NCI-H2171 treated with DMSO at 0.1 percent for 48 hours (cell line): Measurements from ENCODE around the gene DUSP16.
"Not testable (repeated sequence)": the region's sequence is repeated elsewhere in the genome, so short reads cannot be mapped to it uniquely, and the experiment has no call there.

ENCODE experiments used
- DNase-seq: peaks from one replicate; lab custom pipeline; 2025; lab: John Stamatoyannopoulos, UW

Gene DUSP16

DNA sequence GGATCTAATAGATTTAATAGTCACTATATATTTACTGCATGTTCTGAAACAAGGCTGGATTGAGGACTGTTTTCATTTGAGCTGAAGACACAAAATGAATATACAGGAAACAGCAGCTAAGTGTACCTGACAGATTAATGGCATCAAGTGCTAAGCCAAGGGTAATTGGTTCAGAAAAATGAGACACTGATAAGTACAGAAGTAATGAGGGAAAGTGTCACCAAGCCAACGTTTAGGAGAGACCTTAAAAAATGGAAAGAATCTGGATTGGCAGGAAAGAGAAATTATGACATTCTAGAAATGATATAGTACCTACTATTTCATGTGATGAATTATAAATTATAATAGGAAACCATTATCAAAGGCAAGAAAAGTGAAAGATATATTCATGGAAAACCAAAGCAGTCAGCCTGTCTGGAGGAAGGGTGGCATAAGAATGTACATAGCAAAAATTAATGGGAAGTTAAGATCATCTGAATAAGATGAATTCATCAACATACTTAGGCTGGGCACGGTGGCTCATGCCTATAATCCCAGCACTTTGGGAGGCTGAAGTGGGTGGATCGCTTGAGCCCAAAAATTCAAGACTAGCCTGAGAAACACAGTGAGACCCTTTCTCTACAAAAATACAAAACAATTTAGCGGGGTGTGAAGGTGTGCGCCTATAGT, 21.0 kb upstream of the DUSP16 start:
- no peak for DNase-seq

DNA sequence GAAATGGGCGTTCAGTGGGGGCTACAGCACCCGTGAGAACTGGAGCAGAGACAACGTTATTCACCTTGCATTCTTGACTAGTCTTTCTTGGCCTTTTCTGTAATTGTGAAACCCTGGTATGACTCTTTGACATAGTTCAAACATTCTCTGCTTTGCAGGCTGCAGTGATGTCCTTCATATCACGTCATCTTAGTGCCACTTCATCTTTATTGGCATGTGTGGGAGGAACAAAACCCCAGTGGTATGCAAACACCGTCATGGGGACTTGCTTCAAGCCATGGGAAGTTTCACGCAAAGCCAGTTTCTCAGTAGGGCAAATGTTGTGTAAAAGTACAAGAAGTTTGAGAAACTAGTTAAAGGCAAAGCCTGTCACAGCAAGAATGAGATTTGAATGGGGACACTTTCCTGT, 20.2 kb upstream of the DUSP16 start:
- DNase-seq, result no peak

DNA sequence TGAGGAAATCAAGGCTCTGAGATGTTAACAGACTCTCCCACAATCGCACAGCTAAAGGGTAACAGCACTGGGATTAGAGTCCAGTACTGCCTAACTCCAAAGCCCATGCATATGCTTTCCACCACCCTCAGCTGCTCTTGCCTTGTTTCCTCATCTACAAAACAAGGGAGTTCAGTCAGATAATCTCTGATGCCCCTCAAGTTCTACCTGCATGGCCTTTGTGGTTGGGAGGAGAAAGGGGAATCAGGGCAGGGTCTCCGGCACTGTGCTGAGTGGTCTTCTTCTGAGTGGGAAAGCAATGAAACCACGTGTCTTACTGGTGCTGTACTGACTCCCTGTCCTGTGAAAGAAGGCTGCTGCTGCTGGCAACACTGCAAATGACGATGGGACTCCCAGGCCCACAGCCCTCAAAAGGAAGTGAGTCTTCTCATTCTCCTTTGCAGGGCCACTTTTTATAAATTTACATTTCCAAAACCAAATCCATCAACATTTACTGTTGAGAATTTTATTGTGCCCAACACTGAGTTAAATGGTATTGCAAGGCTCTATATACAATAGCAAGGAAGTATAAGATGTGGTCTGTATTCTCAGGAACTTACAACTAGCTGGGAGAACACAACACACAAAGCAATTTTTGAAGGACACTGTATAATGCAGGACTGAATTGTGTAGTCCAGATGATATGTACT, 19.7 kb upstream of the DUSP16 start:
- DNase-seq, result no peak

DNA sequence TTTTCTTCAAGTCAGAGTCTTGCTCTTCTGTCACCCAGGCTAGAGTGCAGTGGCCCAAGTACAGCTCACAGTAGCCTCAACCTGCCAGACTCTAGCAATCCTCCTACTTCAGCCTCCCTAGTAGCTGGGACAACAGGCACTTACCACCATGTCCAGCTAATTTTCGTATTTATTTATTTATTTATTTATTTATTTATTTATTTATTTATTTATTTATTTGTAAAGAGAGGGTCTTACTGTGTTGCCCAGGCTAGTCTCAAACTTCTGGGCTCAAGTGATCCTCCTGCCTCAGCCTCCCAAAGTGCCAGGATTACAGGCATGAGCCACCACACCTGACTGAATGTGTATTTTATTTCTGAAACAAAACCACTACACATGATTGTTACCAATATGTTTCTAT, 18.1 kb upstream of the DUSP16 start:
- DNase-seq, result not testable (repeated sequence)

DNA sequence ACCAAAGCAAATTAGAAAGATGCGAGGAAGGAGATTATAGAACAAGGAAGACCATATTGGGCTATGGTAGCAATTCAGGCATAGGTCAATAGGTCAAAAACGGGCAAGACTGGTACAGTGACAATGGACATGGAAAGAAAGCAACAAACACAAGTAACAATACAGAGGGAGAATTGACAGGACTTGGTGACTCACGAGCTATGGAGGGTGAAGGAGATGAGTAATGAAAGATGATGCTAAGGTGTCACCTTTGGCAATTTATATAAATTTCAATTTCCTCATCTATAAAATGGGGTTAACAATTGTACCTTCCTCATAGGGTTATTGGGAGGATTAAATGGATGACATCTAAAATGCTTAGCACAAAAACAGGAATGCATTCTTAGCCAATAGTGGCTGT, 15.1 kb upstream of the DUSP16 start:
- DNase-seq, result no peak

DNA sequence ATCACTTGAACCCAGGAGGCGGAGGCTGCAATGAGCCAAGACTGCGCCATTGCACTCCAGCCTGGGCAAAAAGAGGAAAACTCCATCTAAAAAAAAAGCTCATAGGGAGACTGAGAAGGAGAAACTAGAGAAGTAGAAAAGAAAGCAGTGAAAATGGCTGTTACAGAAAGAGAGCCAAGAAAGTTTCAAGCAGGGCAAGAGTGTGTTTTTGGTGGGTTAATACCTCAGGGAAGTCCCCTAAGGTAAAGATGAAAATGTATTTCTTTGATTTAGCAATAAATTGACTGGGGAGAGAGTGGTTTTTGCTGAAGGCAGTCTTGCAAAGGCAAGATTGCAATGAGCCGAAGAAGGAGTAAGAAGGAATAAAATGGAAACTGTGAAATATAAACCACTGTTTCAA, 10.0 kb upstream of the DUSP16 start:
- DNase-seq, result no peak

DNA sequence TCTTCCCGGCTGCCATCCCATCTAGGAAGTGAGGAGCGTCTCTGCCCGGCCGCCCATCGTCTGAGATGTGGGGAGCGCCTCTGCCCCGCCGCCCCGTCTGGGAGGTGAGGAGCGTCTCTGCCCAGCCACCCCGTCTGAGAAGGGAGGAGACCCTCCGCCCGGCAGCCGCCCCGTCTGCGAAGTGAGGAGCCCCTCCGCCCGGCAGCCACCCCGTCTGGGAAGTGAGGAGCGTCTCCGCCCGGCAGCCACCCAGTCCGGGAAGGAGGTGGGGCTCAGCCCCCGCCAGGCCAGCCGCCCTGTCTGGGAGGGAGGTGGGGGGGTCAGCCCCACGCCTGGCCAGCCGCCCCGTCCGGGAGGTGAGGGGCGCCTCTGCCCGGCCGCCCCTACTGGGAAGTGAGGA, 3.3 kb upstream of the DUSP16 start:
- not testable (repeated sequence) for DNase-seq

DNA sequence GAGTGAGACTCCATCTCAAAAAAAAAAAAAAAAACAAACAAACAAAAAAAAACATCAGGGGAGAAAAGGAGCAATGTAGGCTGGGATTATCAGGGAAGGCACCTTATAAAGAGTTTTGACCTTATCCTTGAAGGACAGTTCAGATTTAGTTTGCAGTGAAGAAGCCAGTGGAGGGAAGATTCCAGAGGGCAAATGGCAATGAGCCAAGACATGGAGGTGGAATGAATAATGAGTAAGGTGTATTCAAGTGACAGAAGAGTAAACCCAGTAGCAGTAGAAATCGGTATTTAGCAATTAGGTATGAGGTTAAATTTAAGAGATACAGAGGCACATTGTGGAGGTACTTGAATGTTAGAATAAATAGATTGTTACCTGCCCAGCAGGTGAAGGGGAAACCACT, 2.2 kb upstream of the DUSP16 start:
- no peak for DNase-seq

DNA sequence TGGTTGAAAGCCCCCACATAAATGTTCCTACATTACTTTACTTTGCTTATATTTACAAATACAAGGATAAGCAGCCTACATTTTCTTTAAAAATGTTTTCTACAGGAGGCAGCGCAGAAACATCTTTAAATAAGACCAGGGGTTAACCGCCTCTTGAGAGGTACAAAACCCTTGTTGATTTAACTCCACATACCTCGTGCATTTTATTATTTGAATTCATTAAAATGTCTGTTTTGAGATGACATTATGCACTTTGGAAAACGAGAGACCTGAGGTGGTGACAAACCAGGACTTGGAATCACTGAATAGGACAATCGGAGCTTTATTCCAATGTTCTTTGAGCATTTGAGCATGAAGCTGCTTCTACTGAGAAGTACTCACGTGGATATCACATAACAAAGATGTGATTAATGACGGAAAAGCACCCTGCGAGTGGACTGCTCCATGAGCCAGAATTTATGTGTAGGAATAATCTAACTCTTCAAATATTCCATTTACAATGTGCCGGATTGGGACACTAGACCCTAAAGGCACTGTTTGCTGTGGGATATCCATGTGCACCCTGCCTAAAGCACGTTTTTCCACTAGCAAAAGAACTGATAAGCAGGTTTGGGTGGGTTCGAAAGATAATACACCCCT, 746 bp upstream of the DUSP16 start:
- DNase-seq, result no peak

DNA sequence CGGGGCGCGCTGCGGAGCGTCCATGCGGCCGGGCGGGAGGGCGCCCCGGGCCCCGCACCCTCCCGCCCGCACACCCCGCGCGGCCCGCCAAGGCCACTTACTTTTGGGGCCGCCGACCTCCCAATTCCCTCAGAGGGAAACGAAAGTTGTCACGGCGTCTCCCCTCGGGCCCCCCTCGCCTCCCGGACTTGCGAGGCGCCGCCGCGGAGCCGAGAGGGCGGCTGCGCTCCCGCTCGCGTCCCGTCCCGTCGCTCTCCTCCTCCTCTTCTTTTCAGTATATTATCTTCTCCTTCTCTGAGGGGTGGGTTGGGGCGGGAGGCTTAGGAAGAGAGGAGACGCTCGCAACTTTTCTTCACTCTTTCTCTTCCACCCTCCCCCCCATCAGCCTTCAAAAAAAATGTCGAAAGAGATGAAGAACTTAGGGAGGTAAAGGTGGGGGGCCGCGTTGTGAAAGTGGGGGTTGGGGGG, 613 bp downstream of the DUSP16 start:
- DNase-seq, result no peak

DNA sequence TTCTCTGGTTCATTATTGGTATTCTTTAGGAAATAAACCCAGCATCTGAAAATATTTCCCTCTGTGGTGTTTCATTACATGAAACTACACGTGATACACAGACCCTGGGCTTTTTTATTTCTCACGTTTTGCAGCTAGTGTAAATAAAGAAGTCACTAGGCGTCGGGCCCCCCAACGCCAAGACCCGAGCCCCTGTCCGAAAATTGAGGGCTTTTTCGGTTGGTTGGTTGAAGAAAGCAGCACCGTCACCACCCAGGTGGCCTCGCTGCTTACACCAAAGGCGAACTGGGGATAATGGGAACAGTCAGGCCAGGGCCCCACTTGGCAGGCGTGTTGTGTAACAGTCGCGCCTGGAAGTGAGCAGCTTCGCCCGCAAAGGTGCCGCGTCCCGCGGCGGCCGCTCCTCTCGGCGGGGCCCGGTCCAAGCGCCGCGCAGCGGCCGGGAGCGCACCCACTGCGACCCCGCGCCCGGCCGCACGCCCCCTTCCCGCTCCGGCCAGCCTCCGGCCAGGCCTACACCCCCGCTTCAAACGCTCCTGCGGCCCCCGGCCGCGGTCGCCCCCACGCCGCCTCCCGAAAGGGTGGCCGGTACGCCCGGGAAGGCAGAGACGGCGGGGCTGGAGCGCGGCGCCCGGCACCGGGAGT, 1.2 kb downstream of the DUSP16 start:
- no peak for DNase-seq

DNA sequence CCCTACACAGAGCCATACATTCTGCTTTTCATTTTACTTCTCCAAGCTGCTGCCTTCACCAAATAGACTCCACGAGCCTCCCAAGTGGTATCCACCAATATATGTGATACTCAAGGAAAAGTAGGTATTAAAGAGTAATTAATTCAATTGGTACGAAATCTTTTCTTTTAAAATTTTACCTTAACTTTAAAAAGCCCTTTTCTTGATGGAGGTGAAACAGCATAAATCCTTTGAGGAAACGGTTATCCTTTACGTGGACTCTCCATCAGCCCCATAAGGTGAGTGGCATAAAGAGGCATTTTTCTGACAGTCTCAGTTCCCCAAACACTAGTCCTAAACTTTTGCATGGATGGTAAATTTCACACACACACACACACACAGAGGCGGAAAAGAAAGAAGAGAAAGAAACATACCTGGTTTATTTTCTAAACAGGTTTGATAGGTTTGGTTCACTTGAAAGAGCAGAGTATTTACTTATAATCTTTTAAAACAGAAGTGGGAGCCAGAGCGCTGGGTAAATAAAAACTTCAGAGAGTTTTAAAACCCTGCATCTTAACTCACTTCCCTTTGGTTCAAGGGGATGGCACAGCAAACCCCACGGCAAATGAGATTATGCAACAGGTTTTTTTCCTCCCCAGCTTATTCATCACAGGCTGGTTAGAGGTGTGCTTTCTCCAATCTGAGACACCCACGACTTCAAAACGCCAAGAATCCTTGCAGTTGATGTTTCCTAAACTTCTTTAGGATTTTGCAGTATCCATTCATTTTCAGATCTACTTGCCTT, 1.9 kb downstream of the DUSP16 start:
- DNase-seq, result peak; percentile 38

DNA sequence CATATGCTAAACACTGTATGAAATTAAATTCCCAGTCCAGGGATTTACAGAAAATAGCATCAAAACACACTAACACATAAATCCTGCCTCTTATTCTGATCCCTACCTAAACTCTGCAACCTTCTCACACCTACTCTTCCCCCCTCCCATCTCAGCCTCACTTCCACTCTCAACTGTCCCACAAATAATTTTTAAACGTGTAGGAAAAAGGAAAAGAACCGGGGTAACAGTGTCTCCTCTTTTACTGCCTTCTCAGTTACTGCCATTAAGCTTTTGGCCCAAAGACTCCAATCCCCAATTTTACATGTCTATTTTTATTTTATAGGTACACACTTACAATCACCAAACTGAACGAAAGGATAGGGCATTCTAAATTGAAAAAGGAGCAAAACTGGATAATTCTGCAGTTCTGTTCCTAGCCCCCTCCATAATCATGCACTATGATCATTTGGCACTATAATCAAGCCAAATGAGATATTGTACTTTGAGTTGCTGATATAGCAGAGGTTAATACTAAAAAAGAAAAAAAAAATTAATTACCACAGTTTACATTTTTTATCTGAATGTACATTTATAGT, 2.9 kb downstream of the DUSP16 start:
- DNase-seq, result no peak

DNA sequence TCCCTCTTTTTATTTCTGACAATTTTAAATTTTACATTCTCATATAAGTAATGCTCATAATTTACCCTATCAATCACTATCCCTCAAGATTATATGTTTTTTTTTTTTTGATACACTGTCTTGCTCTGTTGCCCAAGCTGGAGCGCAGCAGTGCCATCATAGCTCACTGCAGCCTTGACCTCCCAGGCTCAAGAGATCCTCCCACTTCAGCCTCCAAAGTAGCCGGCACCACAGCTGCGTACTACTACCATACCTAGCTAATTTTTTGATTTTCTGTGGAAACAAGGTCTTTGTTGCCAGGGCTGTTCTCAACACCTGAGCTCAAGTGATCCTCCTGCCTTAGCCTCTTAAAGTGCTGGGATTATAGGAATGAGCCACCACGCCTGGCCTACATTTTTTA, 4.4 kb downstream of the DUSP16 start:
- DNase-seq, result no peak

DNA sequence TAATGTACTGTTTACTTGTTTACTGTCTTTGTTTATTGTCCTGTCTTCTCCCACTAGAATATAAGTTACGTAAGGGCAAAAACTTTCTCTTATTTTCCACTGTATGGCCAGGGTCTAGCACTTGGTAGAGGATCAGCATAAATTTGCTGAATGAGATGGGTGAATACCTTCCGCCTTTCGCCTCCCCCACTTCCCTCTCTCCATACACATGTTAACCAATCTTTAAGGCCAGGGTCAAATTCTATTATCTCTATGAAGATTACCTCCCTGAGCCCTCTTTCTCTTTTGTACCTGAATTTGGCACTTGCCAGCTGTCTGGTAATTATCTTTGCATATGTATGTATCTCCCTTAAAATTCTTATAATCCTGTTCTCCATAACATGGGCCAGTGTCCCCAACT, 4.9 kb downstream of the DUSP16 start:
- DNase-seq, result no peak

DNA sequence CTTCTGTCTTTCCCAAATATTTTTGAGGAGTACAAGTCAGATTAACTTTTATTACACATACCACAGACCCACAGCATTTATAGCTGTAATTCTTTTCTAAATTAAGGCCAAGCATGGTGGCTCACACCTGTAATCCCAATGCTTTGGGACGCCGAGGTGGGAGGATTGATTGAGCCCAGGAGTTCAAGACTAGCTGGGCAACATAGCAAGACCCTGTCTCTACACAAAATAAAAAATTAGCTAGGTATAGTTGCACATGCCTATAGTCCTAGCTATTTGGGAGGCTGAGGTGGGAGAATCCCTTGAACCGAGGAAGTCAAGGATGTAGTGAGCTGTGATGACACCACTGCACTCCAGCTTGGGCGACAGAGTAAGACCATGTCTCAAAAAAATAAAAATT, 7.0 kb downstream of the DUSP16 start:
- no peak for DNase-seq

DNA sequence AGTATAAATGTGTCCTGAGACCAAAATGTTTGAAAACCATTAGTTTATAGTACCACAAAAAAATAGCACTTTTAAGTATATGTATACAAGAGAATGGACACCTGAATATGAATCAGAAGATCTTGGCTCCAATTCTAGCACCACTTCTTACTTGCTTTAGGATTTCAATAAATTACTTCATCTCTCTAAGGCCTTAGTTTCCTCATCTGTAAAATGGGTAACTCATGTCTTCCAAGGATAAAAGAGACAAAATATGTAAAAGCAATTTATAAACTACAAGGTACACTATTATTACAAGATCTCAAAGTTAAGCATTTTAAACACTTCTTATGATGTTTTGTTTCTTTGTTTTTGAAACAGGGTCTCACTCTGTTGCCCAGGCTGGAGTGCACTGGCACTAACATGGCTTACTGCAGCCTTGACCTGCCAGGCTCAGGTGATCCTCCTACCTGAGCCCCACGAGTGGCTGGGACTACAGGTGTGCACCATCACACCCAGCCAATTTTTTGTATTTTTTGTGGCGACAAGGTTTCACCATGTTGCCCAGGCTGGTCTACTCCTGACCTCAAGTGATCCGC, 9.4 kb downstream of the DUSP16 start:
- DNase-seq, result no peak

DNA sequence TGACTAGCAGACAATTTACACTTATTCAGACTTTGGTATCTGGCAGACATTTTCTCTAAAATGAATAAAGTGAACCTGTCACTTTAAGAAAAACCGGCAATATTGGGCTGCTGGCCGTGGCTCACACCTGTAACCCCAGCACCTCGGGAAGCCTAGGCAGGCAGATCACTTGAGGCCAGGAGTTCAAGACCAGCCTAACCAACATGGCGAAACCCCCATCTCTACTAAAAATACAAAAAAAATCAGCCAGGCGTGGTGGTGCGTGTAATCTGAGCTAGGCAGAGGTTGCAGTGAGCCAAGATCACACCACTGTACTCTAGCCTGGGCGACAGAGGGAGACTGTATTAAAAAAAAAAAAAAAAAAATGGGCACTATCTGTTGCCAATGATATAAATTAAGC, 11.5 kb downstream of the DUSP16 start:
- no peak for DNase-seq

DNA sequence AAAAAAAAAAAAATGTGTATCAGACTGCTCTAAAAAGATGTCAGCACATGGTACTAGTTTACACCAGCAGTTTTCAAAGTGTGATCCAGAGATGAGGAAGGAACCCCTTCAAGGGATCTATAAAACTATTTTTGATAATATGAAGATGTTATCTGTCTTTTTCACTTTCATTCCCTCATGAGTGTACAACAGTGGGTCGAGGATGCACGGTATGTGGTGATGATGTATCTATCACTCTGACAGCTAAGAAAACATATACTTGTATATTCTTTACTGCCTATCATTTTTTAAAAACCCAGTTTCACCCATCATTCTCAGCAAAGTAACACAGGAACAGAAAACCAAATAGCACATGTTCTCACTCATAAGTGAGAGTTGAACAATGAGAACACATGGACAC, 12.4 kb downstream of the DUSP16 start:
- no peak for DNase-seq

DNA sequence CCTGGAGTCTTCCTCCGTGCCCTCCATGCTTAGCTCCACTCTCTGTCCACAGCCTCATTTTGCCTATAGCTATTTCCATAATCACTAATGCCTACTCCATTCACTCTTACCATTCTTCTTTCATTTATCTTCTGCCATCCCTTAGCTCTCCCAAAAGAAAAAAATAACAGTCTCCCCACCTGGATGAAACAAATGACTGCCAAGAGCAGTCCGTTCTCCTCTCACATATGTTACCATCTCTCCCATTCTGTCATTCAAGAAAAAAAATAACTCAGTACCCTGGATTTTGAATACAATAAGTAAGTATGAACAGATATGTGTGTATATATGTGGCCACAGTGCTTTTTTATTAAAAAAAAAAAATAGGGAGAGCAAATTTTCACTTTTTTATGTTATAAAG, 13.2 kb downstream of the DUSP16 start:
- no peak for DNase-seq

DNA sequence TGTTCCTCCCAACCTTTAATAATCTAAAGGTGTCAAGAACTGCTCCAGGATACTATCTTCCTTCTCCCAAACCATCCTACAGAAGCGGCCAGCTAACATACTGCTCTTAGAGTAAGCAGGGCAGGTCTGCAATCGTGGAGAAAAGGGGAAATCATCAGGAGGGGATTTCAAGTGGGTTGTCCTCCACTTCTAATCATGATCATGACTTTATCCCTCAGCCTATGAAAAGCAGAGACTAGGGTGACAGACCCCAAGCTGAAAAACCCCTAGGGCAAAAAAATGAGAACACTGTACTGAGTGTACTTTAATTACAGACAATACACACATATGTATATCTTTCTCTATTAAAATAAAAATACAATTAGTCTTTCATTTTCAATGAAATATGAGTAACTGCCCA, 13.9 kb downstream of the DUSP16 start:
- DNase-seq, result no peak
